22Rv1 (cell line): Measurements from ENCODE around the gene GAS7.
"Not testable (repeated sequence)": the region's sequence is repeated elsewhere in the genome, so short reads cannot be mapped to it uniquely, and the experiment has no call there.

Experiments
- ZFX ChIP-seq: fragments of 450-650 bp; IDR thresholded peaks from 2 replicates; pipeline ENCODE4 v1.6.1; 2017; ENCODE audit warnings: antibody characterized with exemption, borderline replicate concordance
- TF ChIP-seq, protein P1 (sequence below): fragments of 450-650 bp; IDR thresholded peaks from 2 replicates; pipeline ENCODE4 v1.5.1; 2017; ENCODE audit warnings: mild to moderate bottlenecking

DNA sequence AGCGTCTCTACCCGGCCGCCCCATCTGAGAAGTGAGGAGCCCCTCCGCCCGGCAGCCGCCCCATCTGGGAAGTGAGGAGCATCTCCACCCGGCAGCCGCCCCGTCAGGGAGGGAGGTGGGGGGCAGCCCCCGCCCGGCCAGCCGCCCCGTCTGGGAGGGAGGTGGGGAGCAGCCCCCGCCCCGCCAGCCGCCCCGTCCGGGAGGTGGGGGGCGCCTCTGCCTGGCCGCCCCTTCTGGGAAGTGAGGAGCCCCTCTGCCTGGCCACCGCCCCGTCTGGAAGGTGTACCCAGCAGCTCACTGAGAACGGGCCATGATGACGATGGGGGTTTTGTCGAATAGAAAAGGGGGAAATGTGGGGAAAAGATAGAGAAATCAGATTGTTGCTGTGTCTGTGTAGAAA is 140.9 kb downstream of the GAS7 start:
- TF ChIP-seq, protein P1, sequence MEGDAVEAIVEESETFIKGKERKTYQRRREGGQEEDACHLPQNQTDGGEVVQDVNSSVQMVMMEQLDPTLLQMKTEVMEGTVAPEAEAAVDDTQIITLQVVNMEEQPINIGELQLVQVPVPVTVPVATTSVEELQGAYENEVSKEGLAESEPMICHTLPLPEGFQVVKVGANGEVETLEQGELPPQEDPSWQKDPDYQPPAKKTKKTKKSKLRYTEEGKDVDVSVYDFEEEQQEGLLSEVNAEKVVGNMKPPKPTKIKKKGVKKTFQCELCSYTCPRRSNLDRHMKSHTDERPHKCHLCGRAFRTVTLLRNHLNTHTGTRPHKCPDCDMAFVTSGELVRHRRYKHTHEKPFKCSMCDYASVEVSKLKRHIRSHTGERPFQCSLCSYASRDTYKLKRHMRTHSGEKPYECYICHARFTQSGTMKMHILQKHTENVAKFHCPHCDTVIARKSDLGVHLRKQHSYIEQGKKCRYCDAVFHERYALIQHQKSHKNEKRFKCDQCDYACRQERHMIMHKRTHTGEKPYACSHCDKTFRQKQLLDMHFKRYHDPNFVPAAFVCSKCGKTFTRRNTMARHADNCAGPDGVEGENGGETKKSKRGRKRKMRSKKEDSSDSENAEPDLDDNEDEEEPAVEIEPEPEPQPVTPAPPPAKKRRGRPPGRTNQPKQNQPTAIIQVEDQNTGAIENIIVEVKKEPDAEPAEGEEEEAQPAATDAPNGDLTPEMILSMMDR = not testable (repeated sequence)
- not testable (repeated sequence) for TF ChIP-seq ZFX
